ENCODE measurements around the gene MED29. TPM values are rescaled to one million over a fixed set of nuclear protein-coding genes. Genes with fewer than 3 reads are reported as not detected.

Gene MED29
- total RNA-seq, 1 experiment from 2014 or later = 17.0 TPM

DNA sequence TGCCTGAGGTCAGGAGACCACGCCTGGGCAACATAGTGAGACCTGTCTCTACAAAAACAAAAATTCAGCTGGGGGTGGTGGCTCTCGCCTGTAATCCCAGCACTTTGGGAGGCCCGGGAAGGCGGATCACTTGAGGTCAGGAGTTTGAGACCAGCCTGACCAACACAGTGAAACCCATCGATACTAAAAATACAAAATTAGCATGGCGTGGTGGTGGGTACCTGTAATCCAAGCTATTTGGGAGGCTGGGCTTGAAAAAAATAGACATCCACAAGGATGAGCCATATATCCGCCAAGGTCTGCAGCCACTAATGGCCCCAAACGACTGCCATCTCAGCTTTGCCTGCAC, 41.5 kb downstream of the MED29 start:
- Histone ChIP-seq H2AFZ (ENCODE audit: low read length) (no peak overlapping the region), H3K9me2 (replicated peaks; ENCODE audit: low read length) (no peaks in the 10 kb centered on the region), H3K27me3 (ENCODE audit: low read length) (no peaks in the 10 kb centered on the region), H3K4me2 (ENCODE audit: low read length) (no peak overlapping the region), H3K9ac (ENCODE audit: low read length) (no peak overlapping the region), H3K4me3 (ENCODE audit: low read length) (no peak overlapping the region), H3F3A (ENCODE audit: low read length, unreplicated experiment) (peaks cover 27% of the 10 kb centered on the region), H3K9me3 (ENCODE audit: low read length) (no peaks in the 10 kb centered on the region), H3K27ac (ENCODE audit: low read length) (peak overlapping the region; percentile 100), H4K20me1 (ENCODE audit: low read length) (peaks cover 21% of the 10 kb centered on the region), H3K36me3 (ENCODE audit: low read depth, low read length) (peaks cover 30% of the 10 kb centered on the region), H3K79me2 (ENCODE audit: low read length) (peaks cover 32% of the 10 kb centered on the region), H3K4me1 (ENCODE audit: insufficient read depth, low read length) (peaks cover 32% of the 10 kb centered on the region)
- BruUV-seq (replicated peaks) = no TSS peak
- ChIA-PET POLR2A (ENCODE audit: unreplicated experiment) (interaction anchor here (0.6 to 0.7 kb wide), 2 partner anchors 29 to 1820 kb away, joined by 4 to 8 read pairs; no protein-coding TSS in a partner anchor), CTCF (no interaction called here)
- ATAC-seq (no peak), DNase-seq (no peak)
- TF ChIP-seq, protein P1, sequence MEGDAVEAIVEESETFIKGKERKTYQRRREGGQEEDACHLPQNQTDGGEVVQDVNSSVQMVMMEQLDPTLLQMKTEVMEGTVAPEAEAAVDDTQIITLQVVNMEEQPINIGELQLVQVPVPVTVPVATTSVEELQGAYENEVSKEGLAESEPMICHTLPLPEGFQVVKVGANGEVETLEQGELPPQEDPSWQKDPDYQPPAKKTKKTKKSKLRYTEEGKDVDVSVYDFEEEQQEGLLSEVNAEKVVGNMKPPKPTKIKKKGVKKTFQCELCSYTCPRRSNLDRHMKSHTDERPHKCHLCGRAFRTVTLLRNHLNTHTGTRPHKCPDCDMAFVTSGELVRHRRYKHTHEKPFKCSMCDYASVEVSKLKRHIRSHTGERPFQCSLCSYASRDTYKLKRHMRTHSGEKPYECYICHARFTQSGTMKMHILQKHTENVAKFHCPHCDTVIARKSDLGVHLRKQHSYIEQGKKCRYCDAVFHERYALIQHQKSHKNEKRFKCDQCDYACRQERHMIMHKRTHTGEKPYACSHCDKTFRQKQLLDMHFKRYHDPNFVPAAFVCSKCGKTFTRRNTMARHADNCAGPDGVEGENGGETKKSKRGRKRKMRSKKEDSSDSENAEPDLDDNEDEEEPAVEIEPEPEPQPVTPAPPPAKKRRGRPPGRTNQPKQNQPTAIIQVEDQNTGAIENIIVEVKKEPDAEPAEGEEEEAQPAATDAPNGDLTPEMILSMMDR (conservative IDR thresholded peaks at IDR 0.05; ENCODE audit: low read depth, low read length) = no peak
- TF ChIP-seq EZH2phosphoT487 (IDR thresholded peaks at IDR 0.05; ENCODE audit: borderline replicate concordance, low read length) (no peak), EZH2 (IDR thresholded peaks at IDR 0.05; ENCODE audit: low read length, unreplicated experiment) (no peak)
- intact Hi-C loops (cut with micrococcal nuclease) = no loop called here

DNA sequence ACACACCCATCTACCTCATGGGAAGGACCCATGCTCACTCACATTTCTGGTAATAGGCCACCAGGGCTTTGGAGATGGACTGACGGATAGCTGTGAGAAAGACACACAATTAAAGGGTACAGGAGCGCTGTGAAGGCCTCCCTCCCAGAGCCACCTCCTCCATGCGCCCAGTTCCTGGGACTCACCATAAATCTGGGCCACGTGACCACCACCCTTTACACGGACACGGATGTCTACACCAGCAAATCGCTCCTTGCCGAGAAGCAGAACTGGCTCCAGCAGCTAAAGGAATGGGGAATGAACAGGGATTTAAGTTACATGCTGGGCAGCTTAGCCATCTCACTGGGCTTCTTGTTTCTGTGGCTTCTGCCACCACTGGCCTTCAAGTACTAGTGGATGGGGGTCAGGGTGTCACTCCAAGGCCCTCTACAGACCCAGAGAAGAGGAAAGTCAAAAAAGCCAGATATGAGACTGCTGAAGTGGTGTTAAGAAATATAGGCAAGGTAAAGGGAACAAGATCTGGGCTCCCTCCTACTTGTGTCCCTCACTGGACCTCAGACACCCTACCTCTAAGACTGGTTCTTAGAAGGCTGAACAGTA, 42.4 kb downstream of the MED29 start:
- ChIA-PET CTCF (no interaction called here), POLR2A (ENCODE audit: unreplicated experiment) (no interaction called here)
- Histone ChIP-seq H3F3A (ENCODE audit: low read length, unreplicated experiment) (peaks cover 27% of the 10 kb centered on the region), H2AFZ (ENCODE audit: low read length) (no peak overlapping the region), H3K9me3 (ENCODE audit: low read length) (no peaks in the 10 kb centered on the region), H4K20me1 (ENCODE audit: low read length) (peaks cover 21% of the 10 kb centered on the region), H3K4me2 (ENCODE audit: low read length) (peak overlapping the region; percentile 87), H3K4me3 (ENCODE audit: low read length) (peak overlapping the region; percentile 95), H3K9me2 (replicated peaks; ENCODE audit: low read length) (no peaks in the 10 kb centered on the region), H3K27me3 (ENCODE audit: low read length) (no peaks in the 10 kb centered on the region), H3K4me1 (ENCODE audit: insufficient read depth, low read length) (peaks cover 32% of the 10 kb centered on the region), H3K27ac (ENCODE audit: low read length) (peak overlapping the region; percentile 100), H3K79me2 (ENCODE audit: low read length) (peaks cover 32% of the 10 kb centered on the region), H3K9ac (ENCODE audit: low read length) (peak overlapping the region; percentile 100), H3K36me3 (ENCODE audit: low read depth, low read length) (peaks cover 30% of the 10 kb centered on the region)
- intact Hi-C loops (cut with micrococcal nuclease) = no loop called here
- BruUV-seq (replicated peaks) = no TSS peak
- DNase-seq (no peak), ATAC-seq (no peak)
- no peak for TF ChIP-seq EZH2 (IDR thresholded peaks at IDR 0.05; ENCODE audit: low read length, unreplicated experiment)
- TF ChIP-seq EZH2phosphoT487 (IDR thresholded peaks at IDR 0.05; ENCODE audit: borderline replicate concordance, low read length) = no peak
- TF ChIP-seq, protein P1 (conservative IDR thresholded peaks at IDR 0.05; ENCODE audit: low read depth, low read length) = no peak

Data from PC-3 (cell line).